HG03025 (cell line): ENCODE results near the gene MRPS12.
"Not testable (repeated sequence)": the region's sequence is repeated elsewhere in the genome, so short reads cannot be mapped to it uniquely, and the experiment has no call there.

ENCODE experiments used
- ATAC-seq: cut with Tn5 transposase; IDR thresholded peaks from one replicate; pipeline ENCODE4 v1.9.1; 2021; ENCODE audit warnings: mild to moderate bottlenecking, moderate library complexity; ENCODE audit not compliant: unreplicated experiment, low FRiP score

MRPS12 gene

GRCh38 chr19:38932425-38933179, 1.9 kb downstream of the MRPS12 start:
- no peak for ATAC-seq

DNA sequence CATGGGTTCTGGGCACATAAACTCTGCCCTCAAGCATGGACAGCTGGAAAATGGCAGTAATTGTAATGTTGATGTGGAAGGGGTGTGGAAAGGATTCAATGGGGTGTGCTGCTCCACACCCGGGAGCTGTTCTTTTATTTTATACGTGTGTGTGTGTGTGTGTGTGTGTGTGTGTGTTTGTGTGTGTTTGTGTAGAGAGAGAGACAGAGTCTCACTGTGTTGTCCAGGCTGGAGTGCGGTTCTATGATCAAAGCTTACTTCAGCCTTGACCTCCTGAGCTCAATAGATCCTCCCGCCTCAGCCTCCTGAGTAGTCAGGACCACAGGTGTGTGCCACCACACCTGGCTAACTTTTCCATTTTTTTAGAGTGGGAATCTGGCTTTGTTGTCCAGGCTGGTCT, 2.8 kb downstream of the MRPS12 start:
- ATAC-seq = no peak

GRCh38 chr19:38939957-38940356, 9.2 kb downstream of the MRPS12 start:
- no peak for ATAC-seq

GRCh38 chr19:38941466-38941865, 10.7 kb downstream of the MRPS12 start:
- not testable (repeated sequence) for ATAC-seq

- ATAC-seq = no peak
These were observed 11.2 kb downstream of the MRPS12 start for GRCh38 chr19:38941979-38942378.

GRCh38 chr19:38942471-38943181, 11.9 kb downstream of the MRPS12 start:
- no peak for ATAC-seq

DNA sequence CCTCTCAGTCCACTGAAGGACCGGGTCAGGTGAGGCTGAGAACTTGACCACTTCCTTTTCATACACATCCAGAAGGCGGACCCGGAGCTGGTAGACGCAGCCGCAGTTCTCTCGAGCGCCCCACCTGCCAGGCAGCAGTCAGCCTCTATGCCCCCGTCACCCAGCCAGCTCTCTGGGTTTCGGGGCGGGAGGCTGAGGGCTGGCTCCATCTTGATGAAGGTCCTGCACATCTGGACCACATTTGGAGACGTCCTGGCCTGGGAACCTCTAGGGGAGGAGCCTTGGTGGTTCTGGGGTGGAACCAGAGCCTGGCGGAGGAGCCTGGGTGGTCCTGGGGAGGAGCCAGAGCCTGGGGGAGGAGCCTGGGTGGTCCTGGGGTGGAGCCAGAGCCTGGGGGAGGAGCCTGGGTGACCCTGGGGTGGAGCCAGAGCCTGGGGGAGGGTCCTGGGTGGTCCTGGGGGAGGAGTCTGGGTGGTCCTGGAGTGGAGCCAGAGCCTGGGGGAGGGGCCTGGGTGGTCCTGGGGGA, 14.3 kb downstream of the MRPS12 start:
- ATAC-seq = no peak

- ATAC-seq = no peak
These were observed 15.0 kb downstream of the MRPS12 start for GRCh38 chr19:38945562-38946228.

DNA sequence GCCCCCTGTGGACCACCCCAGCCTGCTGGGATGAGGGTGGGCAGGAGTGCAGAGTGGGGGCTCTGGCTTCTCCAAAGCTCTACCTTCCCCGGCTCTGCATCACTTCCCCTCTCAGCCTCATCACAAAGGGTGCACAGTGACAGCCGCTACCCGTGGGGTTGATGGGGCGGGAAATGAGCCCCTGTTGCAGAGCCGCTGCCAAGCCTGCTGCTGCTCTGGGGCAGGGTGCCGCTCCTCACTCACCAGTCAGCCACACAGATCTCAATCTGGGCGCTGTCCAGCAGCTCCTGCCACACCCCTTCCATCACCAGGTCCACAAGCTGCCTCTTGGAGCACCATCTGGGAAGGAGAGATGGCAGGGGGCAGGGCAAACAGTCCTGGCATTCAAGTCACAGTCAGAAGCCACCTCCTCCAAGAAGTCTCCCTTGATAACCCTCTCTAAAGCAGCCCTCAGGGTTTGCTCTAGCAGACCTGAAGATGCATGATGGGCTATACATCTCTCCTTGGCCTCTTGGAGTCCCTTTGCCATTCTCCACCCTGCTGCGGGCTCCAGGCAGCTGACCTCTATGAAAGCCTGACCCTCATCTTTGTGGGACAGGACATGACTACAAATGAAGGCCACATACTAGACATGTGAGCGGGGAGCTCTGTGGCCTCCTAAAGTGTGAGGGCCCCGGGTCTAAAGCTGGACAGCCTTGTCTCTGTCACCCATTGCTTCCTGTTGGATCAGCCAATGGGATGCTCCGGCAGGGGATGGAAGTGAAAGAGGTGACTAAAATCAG, 15.7 kb downstream of the MRPS12 start:
- no peak for ATAC-seq

DNA sequence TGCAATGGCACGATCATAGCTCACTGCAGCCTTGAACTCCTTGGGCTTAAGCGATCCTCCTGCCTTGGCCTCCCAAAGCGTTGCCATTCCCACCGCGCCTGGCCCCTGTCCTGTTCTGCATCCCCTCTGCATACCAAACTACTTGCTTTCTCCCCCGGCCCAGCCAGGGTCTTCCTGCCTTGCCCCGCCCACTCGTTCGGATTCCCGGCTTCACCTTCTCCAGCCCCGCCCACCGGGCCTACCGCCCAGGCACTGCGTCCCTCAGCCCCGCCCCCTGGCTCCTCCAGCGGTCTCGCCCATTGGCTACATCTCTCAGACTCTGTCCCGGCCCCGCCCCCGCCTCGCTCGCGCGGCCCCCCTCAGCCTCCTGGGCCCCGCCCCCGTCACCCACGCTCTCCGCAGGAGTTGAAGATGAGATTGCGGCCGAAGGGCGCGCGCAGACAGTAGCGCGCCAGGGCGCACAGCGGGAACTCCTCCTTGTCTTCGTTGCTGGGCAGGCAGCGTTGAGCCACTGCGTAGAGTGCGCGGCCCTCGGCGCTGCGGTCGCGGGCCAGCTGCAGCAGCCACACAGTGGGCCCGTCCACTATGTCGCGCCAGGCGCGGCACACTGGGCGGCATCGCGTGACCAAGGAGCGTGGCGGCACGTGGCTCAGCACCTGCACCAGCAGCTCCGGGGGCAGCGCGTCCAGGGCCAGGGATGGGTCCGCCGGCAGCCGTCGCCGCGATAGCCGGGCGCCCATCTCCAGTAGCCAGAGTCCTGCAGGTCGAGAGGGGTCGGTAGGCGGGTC, 19.0 kb downstream of the MRPS12 start:
- ATAC-seq = no peak

GRCh38 chr19:38951187-38951586, 20.4 kb downstream of the MRPS12 start:
- ATAC-seq = no peak

DNA sequence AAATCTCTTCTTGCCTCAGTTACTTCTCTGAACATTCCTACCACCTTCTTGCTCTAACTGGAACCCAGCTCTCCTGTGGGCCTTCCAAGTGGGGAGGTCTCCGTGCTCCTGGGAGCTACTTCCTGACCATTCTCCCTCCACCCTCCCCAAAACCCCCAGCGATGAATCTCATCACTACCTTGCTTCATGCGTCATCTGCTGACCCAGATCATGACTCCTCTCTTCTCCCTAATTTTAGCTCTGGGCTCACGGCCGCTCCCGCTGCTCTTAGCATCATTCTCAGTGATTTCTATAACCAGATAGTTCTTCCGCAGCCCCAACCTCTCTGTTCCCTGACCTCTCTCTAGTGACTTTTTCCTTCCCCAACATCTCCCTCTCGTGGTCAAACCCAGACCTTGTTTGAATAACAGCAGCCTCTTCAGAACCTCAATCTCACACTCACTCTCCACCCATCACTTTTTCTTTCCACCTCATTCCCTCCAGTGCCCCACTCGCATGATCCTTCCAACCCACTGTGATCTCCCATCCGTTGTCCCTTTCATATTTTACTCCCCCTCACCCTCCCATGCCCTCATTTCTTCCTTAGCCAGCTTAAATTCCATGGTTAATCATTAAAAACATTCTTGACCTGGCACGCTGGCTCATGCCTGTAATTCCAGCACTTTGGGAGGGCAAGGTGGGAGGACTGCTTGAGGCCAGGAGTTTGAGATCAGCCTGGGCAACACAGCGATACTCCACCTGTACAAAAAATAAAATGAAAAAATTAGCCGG, 21.8 kb downstream of the MRPS12 start:
- ATAC-seq = no peak

DNA sequence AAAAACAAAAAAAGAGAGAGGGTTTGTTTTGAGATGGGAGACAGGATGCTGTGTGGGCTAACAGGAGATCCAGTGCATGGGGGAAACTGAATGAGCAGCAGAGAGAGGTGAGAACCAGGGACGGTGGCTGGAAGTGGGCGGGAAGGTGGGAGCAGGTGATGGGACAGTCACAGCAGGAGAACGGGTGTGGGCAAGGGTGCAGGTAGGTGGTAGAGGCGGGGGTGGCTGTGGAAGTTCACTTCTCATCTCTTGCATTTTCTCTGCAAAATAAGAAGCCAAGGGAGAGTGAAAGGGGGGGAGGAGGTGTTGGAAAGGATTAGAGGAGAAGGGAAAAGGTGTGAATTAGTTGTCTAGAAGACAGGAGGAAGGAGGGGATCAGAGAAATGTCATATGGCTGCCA, 22.9 kb downstream of the MRPS12 start:
- no peak for ATAC-seq

- ATAC-seq = no peak
These were observed 25.5 kb downstream of the MRPS12 start for GRCh38 chr19:38956264-38956663.

- no peak for ATAC-seq
These were observed 27.6 kb downstream of the MRPS12 start for GRCh38 chr19:38958301-38958700.

- ATAC-seq = no peak
These were observed 28.9 kb downstream of the MRPS12 start for GRCh38 chr19:38959618-38960017.

GRCh38 chr19:38964738-38965137, 34.0 kb downstream of the MRPS12 start:
- ATAC-seq = no peak

GRCh38 chr19:38966149-38966548, 35.4 kb downstream of the MRPS12 start:
- ATAC-seq = not testable (repeated sequence)
